IMR-90 (cell line): ENCODE results near the gene PLOD3. TPM values are rescaled to one million over a fixed set of nuclear protein-coding genes. Genes with fewer than 3 reads are reported as not detected.

Source experiments
- MAZ ChIP-seq: IDR thresholded peaks from 2 replicates; pipeline ENCODE4 v1.6.1; 2012; ENCODE audit warnings: low read depth, mild to moderate bottlenecking, low read length, improper control_type of control experiment, moderate library complexity, borderline replicate concordance
- polyA plus RNA-seq, 3 experiments: library from polyadenylated mRNA; depleted of rRNA; stranded (reverse); fragments of >200 nt; gene quantifications; 2 replicates each; pipeline ENCODE4 v1.2.3, GENCODE V29; 2012; ENCODE audit warnings: low replicate concordance in 1 of 3
- total RNA-seq: library from RNA; depleted of rRNA; stranded (reverse); fragments of >200 nt; gene quantifications from 2 replicates; pipeline ENCODE4 v1.2.3, GENCODE V29; 2012
- TF ChIP-seq, protein P1 (sequence below): conservative IDR thresholded peaks from 2 replicates; pipeline ENCODE4 v1.5.1; 2012; ENCODE audit warnings: mild to moderate bottlenecking, low read depth, low read length, improper control_type of control experiment

The PLOD3 gene
- total and polyA plus RNA-seq, 2 of the 4 experiments (the other 2 are of a cell fraction) = 21.7 to 159 TPM

DNA sequence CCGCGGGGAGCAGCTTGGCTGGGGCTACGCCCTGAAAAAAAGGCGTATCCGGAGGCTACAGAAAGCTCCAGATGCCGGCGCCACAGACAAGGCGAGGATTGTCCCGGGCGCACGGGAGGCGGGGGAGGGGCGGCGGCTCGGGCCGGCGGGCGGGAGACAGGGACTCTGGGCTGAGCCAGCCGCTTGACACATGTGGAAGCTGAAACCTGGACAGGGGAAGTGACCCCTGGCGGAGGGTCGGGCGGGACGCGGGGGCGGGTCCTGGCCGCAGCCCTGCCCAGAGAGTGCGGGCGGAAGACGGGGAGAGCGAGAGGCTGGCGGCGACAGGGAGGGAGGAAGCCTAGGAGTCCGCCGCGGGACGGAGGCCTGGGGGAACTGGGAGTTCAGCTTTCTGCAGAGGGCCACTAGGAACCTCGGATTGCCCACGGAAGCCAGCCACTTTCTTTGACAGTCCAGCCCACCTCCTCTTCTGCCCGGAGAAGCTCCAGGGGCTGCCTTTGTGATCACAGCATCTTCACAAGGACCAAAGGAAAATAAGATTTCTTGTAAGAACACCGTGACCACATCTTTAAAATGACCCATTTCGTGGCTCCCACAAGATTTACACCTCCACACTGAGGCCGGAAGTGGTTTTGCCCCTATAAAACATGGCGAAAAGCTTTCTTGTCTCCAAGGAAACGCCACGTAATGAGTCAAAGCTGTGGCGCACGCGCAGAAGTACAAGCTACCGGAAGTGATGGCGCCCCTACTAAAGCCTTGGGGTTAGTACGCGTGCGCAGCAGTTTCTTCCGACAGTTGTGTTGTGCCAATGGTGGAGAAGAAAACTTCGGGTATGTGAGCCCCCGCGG lies at the start of gene PLOD3, which contains the start of gene ZNHIT1 (continued):
- TF ChIP-seq, protein P1, sequence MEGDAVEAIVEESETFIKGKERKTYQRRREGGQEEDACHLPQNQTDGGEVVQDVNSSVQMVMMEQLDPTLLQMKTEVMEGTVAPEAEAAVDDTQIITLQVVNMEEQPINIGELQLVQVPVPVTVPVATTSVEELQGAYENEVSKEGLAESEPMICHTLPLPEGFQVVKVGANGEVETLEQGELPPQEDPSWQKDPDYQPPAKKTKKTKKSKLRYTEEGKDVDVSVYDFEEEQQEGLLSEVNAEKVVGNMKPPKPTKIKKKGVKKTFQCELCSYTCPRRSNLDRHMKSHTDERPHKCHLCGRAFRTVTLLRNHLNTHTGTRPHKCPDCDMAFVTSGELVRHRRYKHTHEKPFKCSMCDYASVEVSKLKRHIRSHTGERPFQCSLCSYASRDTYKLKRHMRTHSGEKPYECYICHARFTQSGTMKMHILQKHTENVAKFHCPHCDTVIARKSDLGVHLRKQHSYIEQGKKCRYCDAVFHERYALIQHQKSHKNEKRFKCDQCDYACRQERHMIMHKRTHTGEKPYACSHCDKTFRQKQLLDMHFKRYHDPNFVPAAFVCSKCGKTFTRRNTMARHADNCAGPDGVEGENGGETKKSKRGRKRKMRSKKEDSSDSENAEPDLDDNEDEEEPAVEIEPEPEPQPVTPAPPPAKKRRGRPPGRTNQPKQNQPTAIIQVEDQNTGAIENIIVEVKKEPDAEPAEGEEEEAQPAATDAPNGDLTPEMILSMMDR = peak; percentile 11; the same call in 1 of the 2 replicates
- TF ChIP-seq MAZ = peak; percentile 45; the same call in 1 of the 2 replicates
